Upper lobe of right lung (tissue), 1 donor: ENCODE measurements around the gene CHST8. TPM values are rescaled to one million over a fixed set of nuclear protein-coding genes. Genes with fewer than 3 reads are reported as not detected.

Experiments
- ATAC-seq: fragments of 200-7000 bp; cut with Tn5 transposase; one replicate; pipeline ENCODE4 v1.9.1; 2020; ENCODE audit warnings: mild to moderate bottlenecking, moderate library complexity
- DNase-seq: peaks from one replicate; pipeline ENCODE4 v3.0.0-alpha.2; 2020
- H3K27ac ChIP-seq: fragments of 200-600 bp; one replicate; pipeline ENCODE4 v1.8.0; 2022
- H3K27me3 ChIP-seq: fragments of 200-600 bp; one replicate; pipeline ENCODE4 v1.8.0; 2022; ENCODE audit warnings: mild to moderate bottlenecking
- H3K36me3 ChIP-seq: fragments of 200-600 bp; one replicate; pipeline ENCODE4 v1.8.0; 2022
- H3K4me1 ChIP-seq: fragments of 200-600 bp; one replicate; pipeline ENCODE4 v1.8.0; 2022
- H3K4me3 ChIP-seq: fragments of 200-600 bp; one replicate; pipeline ENCODE4 v1.8.0; 2022; ENCODE audit warnings: mild to moderate bottlenecking
- H3K9me3 ChIP-seq: fragments of 200-600 bp; one replicate; pipeline ENCODE4 v1.8.0; 2022
- intact Hi-C: fragments of 100-400 bp; cut with DNase I; formaldehyde crosslinking; loops from one replicate; pipeline ENCODE4 v1.11.0; 2022
- total RNA-seq: library from RNA; stranded (reverse); fragmentation: NEBNext Ultra II Directional; extraction: Animal tissue kit (Norgen Biotek cat#: 25700); gene quantifications from one replicate; pipeline ENCODE4 v1.2.1, GENCODE V29; 2021
- TF ChIP-seq, protein P1 (sequence below): fragments of 200-600 bp; IDR thresholded peaks from one replicate; pipeline ENCODE4 v1.8.0; 2022; ENCODE audit warnings: antibody characterized with exemption
- donor health status: DM: no; HTN: yes; CAD: no; lungs with severe emphysema.

CHST8 gene
- total RNA-seq, 1 donor from 2014 or later, result 0.64 TPM

DNA sequence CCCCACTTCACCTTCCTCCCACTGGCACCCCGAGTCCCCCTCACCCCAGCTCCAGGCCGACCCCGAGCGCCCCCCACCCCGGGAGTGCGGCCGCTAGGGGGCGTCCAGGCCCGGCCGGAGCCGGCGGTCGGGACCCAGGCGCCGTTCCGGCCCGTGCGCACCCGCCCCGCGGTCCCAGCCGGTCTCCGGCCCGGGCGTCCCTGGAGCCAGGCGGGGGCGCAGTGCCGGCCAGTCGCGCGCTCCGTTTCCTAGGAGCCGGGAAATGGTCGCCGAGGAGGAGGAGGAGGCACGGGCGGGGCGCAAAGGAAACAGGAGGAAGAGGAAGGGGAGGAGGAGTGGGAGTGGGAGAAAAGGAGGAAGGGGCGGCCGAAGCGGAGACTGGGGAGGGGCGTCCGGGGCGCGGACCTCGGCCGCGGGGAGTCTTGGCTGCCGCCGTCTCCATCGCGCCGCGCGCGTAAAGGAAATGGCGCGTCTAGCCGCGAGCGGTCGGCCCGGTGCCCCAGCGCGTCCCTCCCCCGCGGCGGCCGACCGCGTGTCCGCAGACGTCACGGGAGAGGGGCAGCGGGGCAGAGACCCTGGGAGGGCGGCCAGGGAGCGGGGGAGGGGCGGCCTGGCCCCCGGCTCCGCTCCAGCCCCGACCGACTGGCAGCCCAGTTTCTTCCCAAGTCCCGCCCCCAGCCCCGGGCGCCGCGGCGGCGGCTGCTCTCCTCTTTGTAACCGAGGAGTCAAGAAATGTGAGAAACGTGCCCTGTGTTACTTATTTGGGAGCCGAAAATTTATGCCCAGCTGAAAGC, 173.8 kb downstream of the CHST8 start:
- ATAC-seq (peak; percentile 89), DNase-seq (peak; percentile 90)
- Histone ChIP-seq H3K27ac (peak overlapping the region; percentile 92), H3K36me3 (peaks cover under 1% of the 10 kb centered on the region), H3K9me3 (no peaks in the 10 kb centered on the region), H3K27me3 (no peaks in the 10 kb centered on the region), H3K4me1 (peaks cover 14% of the 10 kb centered on the region), H3K4me3 (peak overlapping the region; percentile 70)
- TF ChIP-seq, protein P1, sequence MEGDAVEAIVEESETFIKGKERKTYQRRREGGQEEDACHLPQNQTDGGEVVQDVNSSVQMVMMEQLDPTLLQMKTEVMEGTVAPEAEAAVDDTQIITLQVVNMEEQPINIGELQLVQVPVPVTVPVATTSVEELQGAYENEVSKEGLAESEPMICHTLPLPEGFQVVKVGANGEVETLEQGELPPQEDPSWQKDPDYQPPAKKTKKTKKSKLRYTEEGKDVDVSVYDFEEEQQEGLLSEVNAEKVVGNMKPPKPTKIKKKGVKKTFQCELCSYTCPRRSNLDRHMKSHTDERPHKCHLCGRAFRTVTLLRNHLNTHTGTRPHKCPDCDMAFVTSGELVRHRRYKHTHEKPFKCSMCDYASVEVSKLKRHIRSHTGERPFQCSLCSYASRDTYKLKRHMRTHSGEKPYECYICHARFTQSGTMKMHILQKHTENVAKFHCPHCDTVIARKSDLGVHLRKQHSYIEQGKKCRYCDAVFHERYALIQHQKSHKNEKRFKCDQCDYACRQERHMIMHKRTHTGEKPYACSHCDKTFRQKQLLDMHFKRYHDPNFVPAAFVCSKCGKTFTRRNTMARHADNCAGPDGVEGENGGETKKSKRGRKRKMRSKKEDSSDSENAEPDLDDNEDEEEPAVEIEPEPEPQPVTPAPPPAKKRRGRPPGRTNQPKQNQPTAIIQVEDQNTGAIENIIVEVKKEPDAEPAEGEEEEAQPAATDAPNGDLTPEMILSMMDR, result peak; percentile 66
- intact Hi-C loops, result loop anchor here (10.0 kb wide), 1 partner anchor 99 kb away; no protein-coding TSS in a partner anchor

DNA sequence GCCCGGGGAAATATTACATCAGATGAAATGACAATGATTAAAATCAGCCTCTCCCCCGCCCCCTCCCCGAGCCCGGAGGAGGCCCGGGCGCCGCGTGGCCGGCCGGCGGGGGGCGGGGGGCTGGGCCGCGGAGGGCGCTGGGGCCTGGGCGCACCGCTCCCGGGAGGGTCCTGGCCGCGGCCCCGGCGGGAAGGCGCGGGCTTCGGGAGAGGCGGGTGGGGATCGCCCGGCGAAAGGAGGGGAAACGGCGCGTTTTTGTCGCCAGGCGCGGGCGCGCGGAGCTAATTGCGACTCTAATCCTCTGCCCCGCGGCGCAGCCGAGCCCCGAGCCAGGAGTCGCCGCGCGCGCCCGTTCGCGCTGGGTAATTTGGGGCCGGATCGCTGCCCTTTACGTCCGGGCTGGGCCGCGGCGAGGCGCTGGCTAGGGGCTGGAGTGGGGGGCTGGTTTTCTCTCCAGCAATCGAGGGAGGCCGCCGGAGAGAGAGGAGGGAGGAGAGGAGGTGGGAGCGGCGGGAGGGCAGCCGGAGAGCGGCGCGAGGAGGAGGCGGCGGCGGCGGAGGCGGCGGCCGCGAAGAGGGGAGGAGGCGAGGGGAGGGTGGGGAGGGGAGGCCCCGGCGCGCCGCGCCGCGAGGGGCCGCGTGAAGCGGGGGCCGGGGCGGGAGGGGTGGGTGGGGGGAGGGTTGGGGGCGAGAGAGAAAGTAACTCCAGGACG, 174.6 kb downstream of the CHST8 start, which contains the start of gene KCTD15:
TSS of gene KCTD15 (plus strand) at position 707 of the 712 bp plus-strand sequence. CDS start 3,585 bp downstream, outside the sequence.
- Histone ChIP-seq H3K27me3 (no peaks in the 10 kb centered on the region), H3K36me3 (peaks cover 8% of the 10 kb centered on the region), H3K4me1 (peaks cover 14% of the 10 kb centered on the region), H3K27ac (peak within 1 kb of the TSS; percentile 92), H3K4me3 (peak within 1 kb of the TSS; percentile 70), H3K9me3 (no peaks in the 10 kb centered on the region)
- ATAC-seq (peak; percentile 8), DNase-seq (peak; percentile 79)
- intact Hi-C loops, result loop anchor here (10.0 kb wide), 1 partner anchor 98 kb away; no protein-coding TSS in a partner anchor
- TF ChIP-seq, protein P1, result no peak

GRCh38 chr19:33797802-33798671, 176.3 kb downstream of the CHST8 start:
- H3K4me1 ChIP-seq, result peaks cover 14% of the 10 kb centered on the region
- H3K36me3 ChIP-seq, result peaks cover 9% of the 10 kb centered on the region
- DNase-seq, result no peak
- no peaks in the 10 kb centered on the region for H3K27me3 ChIP-seq
- peak overlapping the region; percentile 70 for H3K4me3 ChIP-seq
- peak overlapping the region; percentile 92 for H3K27ac ChIP-seq
- intact Hi-C loops, result loop anchor here (10.0 kb wide), 1 partner anchor 97 kb away; no protein-coding TSS in a partner anchor
- ATAC-seq, result peak; percentile 10
- no peaks in the 10 kb centered on the region for H3K9me3 ChIP-seq
- TF ChIP-seq, protein P1, result no peak

- TF ChIP-seq, protein P1, result no peak
- Histone ChIP-seq H3K27me3 (no peaks in the 10 kb centered on the region), H3K4me3 (peak overlapping the region; percentile 70), H3K9me3 (no peaks in the 10 kb centered on the region), H3K36me3 (peaks cover 9% of the 10 kb centered on the region), H3K4me1 (peaks cover 14% of the 10 kb centered on the region), H3K27ac (peak overlapping the region; percentile 92)
- no peak for ATAC-seq
- no peak for DNase-seq
- intact Hi-C loops, result loop anchor here (10.0 kb wide), 1 partner anchor 96 kb away; no protein-coding TSS in a partner anchor
These were observed 176.9 kb downstream of the CHST8 start for GRCh38 chr19:33798681-33799111.

GRCh38 chr19:33799476-33799875, 177.7 kb downstream of the CHST8 start:
- Histone ChIP-seq H3K27ac (peak overlapping the region; percentile 92), H3K9me3 (no peaks in the 10 kb centered on the region), H3K4me1 (peaks cover 9% of the 10 kb centered on the region), H3K27me3 (no peaks in the 10 kb centered on the region), H3K36me3 (peaks cover 9% of the 10 kb centered on the region), H3K4me3 (peak overlapping the region; percentile 70)
- TF ChIP-seq, protein P1, result no peak
- ATAC-seq (no peak), DNase-seq (no peak)
- intact Hi-C loops, result loop anchor here (10.0 kb wide), 1 partner anchor 95 kb away; no protein-coding TSS in a partner anchor
